GM13976 (cell line): ENCODE results near the gene CPN2.

Source experiments
- DNase-seq: peaks from one replicate; pipeline ENCODE4 v3.0.0; 2012; ENCODE audit warnings: low spot score
- CTCF ChIP-seq: IDR thresholded peaks from 2 replicates; pipeline ENCODE4 v1.5.1; 2012; ENCODE audit warnings: borderline replicate concordance, mild to moderate bottlenecking; ENCODE audit not compliant: insufficient read depth; ENCODE audit errors: extremely low read depth, missing control alignments, control extremely low read depth
- in situ Hi-C: fragments of 300-500 bp; cut with MboI; formaldehyde crosslinking; loops from one replicate; pipeline ENCODE4 v1.12.0; 2022; ENCODE audit warnings: low sequenced_read_pairs, mixed read lengths, inconsistent platforms; ENCODE audit not compliant: unreplicated experiment

Gene CPN2

GRCh38 chr3:194365526-194365925 is 14.4 kb upstream of the CPN2 start:
- no peak for DNase-seq
- TF ChIP-seq CTCF: no peak
- in situ Hi-C loops: no loop called here

GRCh38 chr3:194364652-194365434 is 13.7 kb upstream of the CPN2 start:
- in situ Hi-C loops: no loop called here
- TF ChIP-seq CTCF: no peak
- DNase-seq: no peak

- no peak for TF ChIP-seq CTCF
- no peak for DNase-seq
- in situ Hi-C loops: no loop called here
Observed at GRCh38 chr3:194364314-194364651, 13.2 kb upstream of the CPN2 start.

- in situ Hi-C loops: no loop called here
- no peak for TF ChIP-seq CTCF
- no peak for DNase-seq
Observed at GRCh38 chr3:194360568-194360967, 9.4 kb upstream of the CPN2 start.

- DNase-seq: no peak
- no peak for TF ChIP-seq CTCF
- in situ Hi-C loops: no loop called here
Observed at GRCh38 chr3:194357681-194358080, 6.6 kb upstream of the CPN2 start.

- in situ Hi-C loops: no loop called here
- no peak for DNase-seq
- no peak for TF ChIP-seq CTCF
Observed at GRCh38 chr3:194355379-194355778, 4.3 kb upstream of the CPN2 start.

GRCh38 chr3:194354315-194354714 is 3.2 kb upstream of the CPN2 start:
- in situ Hi-C loops: no loop called here
- no peak for DNase-seq
- TF ChIP-seq CTCF: no peak
